Epithelial cell of esophagus (primary cell): ENCODE data around the gene SHC2.
A peak's percentile ranks its signal among the peaks of the same experiment; 100 is the strongest.

Experiments
- DNase-seq: peaks from one replicate; pipeline ENCODE4 v3.0.0; 2010; ENCODE audit warnings: low read depth
- H3K4me3 ChIP-seq: 2 replicates; pipeline ENCODE4 v1.5.1; 2011; ENCODE audit warnings: mild to moderate bottlenecking, low read length, control low read depth
- TF ChIP-seq, protein P1 (sequence below): IDR thresholded peaks from 2 replicates; pipeline ENCODE4 v1.5.1; 2011; ENCODE audit warnings: low read depth, mild to moderate bottlenecking, low read length, control low read depth, inconsistent platforms; ENCODE audit not compliant: insufficient read depth; ENCODE audit errors: missing control alignments

Gene SHC2

DNA sequence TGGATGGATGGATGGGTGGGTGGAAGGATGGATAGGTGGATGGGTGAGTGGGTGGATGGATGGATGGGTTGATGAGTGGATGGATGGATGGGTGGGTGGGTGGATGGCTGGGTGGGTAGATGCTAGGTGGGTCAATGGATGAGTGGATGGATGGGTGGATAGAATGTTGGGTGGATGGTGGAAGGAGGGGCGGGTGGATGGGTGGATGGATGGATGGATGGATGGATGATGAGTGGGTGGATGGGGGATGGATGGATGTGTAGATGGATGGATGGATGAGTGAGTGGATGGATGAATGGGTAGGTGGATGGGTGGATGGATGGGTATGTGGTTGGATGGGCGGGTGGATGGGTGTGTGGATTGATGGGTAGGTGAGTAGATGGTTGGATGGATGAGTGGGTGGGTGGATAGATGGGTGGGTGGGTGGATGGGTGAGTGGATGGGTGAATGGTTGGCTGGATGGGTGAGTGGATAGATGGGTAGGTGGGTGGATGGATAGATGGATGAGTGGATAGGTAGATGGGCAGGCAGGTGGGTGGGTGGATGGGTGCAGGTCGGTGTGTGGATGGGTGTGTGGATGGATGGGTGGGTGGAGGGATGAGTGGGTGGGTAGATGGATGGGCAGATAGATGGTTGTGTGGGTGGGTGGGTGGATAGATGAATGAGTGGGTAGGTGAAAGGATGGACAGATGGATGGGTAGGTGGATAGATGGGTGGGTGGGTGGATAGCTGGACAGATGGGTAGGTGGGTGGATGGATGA, 4.4 kb upstream of the SHC2 start:
- TF ChIP-seq, protein P1, sequence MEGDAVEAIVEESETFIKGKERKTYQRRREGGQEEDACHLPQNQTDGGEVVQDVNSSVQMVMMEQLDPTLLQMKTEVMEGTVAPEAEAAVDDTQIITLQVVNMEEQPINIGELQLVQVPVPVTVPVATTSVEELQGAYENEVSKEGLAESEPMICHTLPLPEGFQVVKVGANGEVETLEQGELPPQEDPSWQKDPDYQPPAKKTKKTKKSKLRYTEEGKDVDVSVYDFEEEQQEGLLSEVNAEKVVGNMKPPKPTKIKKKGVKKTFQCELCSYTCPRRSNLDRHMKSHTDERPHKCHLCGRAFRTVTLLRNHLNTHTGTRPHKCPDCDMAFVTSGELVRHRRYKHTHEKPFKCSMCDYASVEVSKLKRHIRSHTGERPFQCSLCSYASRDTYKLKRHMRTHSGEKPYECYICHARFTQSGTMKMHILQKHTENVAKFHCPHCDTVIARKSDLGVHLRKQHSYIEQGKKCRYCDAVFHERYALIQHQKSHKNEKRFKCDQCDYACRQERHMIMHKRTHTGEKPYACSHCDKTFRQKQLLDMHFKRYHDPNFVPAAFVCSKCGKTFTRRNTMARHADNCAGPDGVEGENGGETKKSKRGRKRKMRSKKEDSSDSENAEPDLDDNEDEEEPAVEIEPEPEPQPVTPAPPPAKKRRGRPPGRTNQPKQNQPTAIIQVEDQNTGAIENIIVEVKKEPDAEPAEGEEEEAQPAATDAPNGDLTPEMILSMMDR = no peak
- DNase-seq = no peak
- no peak overlapping the region for H3K4me3 ChIP-seq

DNA sequence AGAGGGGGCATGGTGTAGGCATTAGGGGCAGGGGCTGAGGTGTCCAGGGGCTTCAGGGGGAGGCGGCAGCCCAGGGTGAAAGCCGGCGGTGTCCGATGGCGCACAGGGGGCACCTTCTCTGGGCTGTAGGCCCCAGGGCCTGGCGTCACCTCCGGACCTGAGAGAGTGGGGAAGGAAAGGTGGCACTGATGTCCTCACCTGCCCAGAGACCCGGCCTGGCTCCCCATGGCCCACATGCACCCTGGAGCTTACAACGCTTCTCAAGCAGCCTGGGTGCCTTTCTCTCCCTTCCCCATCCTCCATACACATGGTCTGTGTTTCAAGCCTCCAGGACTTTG, 3.3 kb upstream of the SHC2 start:
- H3K4me3 ChIP-seq = no peak overlapping the region
- TF ChIP-seq, protein P1 = no peak
- DNase-seq = no peak

DNA sequence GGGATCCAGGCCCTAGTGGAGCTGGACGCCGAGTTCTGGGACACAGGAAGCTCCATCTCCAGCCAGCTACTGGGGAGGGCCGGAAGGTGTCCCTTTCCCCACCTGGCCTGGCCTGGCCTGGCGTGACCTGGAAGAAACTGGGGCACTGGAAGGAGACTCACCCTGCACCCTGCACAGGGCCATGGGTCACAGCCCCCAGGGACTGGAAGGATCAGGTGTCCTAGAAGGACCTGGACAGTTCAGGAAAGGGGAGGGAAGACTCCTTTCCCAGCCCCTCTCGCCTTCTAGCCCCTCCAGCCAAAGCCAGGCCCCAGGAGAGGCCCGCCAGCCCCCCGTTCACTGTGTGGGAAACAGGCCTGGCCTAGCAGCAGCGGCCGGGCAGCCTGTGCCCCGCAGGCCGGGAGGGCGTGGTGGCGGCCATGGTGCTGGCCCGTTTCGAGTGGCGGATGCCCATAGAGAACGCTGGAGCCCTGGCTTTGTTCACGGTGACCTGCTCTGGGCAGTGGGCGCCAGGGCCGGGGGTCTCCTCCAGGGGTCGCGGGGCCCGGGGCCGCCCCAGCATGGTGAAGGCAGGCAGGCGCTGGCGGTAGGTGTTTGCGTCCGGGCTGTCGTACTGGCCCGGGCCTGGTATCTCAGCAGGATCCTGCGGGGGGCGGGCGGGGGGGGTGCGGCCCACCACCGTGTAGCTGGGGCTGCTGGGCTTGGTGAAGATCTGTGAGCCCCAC, 2.8 kb upstream of the SHC2 start:
- no peak overlapping the region for H3K4me3 ChIP-seq
- DNase-seq = no peak
- TF ChIP-seq, protein P1 = no peak

DNA sequence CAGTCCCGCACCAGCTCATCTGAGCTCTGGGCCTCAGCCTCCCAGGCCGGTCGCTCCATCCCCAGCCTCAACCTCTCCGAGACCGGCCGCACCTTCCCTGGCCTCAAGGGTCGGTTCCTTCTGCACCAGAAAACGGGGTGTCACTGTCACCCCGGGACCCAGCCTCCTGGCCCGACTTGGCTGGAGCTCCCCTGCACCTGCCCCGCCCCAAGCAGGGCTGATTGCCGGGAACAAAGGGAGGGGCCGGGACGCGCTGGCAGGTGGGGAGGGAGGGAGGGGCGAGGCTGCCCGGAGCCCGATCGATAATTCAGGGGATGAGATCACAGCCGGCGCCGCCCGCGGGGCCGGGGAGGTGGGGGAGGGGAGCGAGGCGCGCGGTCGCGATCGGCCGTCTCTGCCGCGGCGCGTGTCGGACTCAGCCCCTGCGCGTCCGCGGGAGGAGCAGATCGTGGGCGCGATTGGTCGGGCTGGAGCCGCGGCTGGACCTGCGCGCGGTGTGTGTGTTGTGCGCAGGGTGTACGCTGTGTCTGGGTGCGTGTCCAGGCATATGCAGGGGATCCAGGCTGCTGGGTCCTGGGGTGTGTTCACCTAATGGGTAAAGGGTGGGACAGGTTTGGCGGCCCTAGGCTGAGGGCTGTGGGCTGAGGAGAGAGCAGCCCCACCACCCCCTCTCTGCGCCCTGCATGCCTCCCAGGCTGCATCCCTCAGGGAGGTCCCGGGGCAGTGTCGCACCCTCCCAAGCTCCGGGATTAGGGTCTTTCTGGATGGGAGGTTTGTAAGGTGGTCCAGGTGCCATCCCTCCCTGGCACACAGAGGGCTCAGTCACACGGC, 1.1 kb upstream of the SHC2 start:
- TF ChIP-seq, protein P1 = no peak
- no peak for DNase-seq
- H3K4me3 ChIP-seq = peak overlapping the region; percentile 27

- DNase-seq = no peak
These were observed 915 bp downstream of the SHC2 start for GRCh38 chr19:459724-460511.

More at GRCh38 chr19:459724-460511, 915 bp downstream of the SHC2 start:
- TF ChIP-seq, protein P1 = peak; percentile 12
- peak overlapping the region; percentile 44 for H3K4me3 ChIP-seq
